ENCODE data around the gene WSCD1.

- TF ChIP-seq CTCF (IDR thresholded peaks at IDR 0.05), result no peak
- no peak for TF ChIP-seq POLR2A (IDR thresholded peaks at IDR 0.05)
These were observed 68.7 kb downstream of the WSCD1 start for GRCh38 chr17:6138761-6139446.
